ENCODE data around the gene PIAS1. TPM values are rescaled to one million over a fixed set of nuclear protein-coding genes. Genes with fewer than 3 reads are reported as not detected.

Gene PIAS1
- total RNA-seq, 2 donors from 2014 or later, result 31.3 to 42.7 TPM

- ATAC-seq (replicated peaks), result no peak
- Mint-ChIP-seq H3K27me3 (no peaks in the 10 kb centered on the region), H3K9me3 (no peaks in the 10 kb centered on the region), H3K4me3 (no peak overlapping the region), H3K36me3 (ENCODE audit: low read depth) (peaks cover 40% of the 10 kb centered on the region), H3K27ac (no peak overlapping the region), H3K4me1 (peaks cover 14% of the 10 kb centered on the region)
Observed at GRCh38 chr15:68063606-68064005, 9.5 kb downstream of the PIAS1 start.

DNA sequence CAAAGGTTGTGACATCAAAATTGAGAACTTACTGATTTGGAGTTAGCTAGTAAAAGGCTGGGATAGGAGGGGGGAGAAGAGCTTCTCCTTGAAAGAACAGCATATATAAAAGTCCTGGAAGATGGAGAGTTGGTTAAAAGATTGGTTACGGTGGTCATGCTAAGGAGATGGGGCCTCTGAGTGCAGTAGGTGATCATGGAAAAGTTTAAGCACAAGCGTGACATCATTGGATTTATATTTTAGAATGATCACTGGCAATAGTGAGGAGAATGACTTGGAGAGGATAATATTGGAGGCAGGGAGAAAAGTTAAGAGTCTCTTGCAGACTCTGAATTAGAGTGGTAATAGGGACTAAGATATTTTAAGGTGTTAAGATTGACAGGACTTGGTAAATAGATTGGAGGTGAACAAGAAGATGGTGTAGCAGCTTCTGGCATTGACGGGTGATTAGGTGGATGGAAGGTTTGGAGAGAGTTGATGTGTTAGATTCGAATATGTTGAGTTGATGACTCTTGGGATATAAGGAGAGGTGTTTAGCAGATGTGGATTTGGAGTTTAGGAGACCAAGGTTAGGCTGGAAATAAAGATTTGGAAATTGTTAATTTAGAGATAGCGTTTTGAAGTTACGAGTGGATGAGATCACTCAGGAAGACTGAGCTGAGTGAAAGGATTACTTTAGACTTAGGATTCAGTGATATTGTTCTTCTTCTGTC, 19.6 kb downstream of the PIAS1 start:
- Mint-ChIP-seq H3K27ac (no peak overlapping the region), H3K4me1 (peaks cover 34% of the 10 kb centered on the region), H3K27me3 (no peaks in the 10 kb centered on the region)

DNA sequence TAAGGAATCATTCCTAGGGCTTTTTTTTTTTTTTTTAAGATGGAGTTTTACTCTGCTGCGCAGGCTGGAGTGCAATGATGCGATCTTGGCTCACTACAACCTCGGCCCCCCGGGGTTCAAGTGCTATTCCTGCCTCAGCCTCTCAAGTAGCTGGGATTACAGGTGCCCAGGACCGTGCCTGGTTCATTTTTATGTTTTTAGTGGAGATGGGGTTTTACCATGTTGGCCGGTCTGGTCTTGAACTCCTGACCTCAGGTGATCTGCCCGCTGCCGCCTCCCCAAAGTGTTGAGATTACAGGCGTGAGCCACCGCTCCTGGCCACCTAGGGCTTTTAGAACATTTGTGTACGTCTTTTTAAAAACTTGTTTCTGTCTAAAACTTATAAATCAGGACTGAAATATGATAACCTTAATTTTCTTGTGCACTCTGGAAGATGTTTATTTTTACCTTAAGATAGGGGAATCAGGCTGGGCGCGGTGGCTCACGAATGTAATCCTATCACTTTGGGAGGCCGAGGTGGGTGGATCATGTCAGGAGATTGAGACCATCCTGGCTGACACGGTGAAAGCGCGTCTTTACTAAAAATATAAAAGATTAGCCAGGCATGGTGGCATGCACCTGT, 21.8 kb downstream of the PIAS1 start:
- Mint-ChIP-seq H3K9me3 (no peaks in the 10 kb centered on the region), H3K4me3 (no peak overlapping the region), H3K36me3 (ENCODE audit: low read depth) (no peaks in the 10 kb centered on the region), H3K4me1 (peaks cover 30% of the 10 kb centered on the region), H3K27me3 (no peaks in the 10 kb centered on the region), H3K27ac (no peak overlapping the region)
- no peak for ATAC-seq (replicated peaks)

More for the DNA sequence above, 19.6 kb downstream of the PIAS1 start:
- H3K36me3 Mint-ChIP-seq (ENCODE audit: low read depth), result no peaks in the 10 kb centered on the region
- H3K4me3 Mint-ChIP-seq, result no peak overlapping the region
- no peaks in the 10 kb centered on the region for H3K9me3 Mint-ChIP-seq
- no peak for ATAC-seq (replicated peaks)

DNA sequence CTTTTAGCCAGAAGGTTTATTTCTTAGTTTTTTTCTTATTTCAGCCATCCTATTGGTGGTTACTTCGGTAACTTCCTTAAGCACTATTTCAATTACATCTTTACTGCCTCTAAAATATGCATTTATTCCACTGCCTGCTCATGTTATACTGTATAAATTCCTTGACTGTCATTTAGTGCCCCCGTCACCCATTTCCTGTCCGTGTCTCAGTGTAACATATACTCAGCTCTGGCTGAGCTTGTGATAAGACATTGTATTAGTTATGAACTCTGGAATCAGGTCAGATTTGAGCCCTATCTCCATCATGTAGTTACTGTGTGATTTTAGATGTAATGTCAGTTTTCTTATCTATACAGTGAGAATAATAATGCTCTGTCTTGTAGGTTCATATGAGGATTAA, 24.2 kb downstream of the PIAS1 start:
- Mint-ChIP-seq H3K27ac (no peak overlapping the region), H3K9me3 (no peaks in the 10 kb centered on the region), H3K27me3 (no peaks in the 10 kb centered on the region), H3K4me1 (peaks cover 50% of the 10 kb centered on the region), H3K4me3 (no peak overlapping the region), H3K36me3 (ENCODE audit: low read depth) (no peaks in the 10 kb centered on the region)
- no peak for ATAC-seq (replicated peaks)

DNA sequence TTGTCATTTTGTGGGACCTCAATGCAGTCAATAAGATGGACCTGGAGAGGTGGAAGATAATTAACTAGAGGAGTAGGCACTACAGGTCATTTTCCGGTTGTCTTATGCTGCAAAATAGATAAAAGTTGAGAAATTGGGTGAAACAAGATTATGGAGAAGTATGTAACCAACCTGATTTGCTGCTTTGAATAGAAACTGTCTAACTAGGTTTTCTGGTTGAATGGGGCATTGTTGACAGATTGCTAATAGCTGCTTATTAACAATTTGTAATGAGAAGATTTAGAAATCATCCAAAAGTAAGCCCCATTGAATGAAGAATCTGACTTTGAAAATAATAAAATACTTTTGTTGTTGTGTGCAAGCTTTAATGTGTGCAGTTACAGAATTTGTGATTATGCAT, 26.2 kb downstream of the PIAS1 start:
- H3K9me3 Mint-ChIP-seq, result no peaks in the 10 kb centered on the region
- H3K4me3 Mint-ChIP-seq, result no peak overlapping the region
- H3K36me3 Mint-ChIP-seq (ENCODE audit: low read depth), result no peaks in the 10 kb centered on the region
- no peak overlapping the region for H3K27ac Mint-ChIP-seq
- H3K27me3 Mint-ChIP-seq, result no peaks in the 10 kb centered on the region
- H3K4me1 Mint-ChIP-seq, result peaks cover 48% of the 10 kb centered on the region
- no peak for ATAC-seq (replicated peaks)

DNA sequence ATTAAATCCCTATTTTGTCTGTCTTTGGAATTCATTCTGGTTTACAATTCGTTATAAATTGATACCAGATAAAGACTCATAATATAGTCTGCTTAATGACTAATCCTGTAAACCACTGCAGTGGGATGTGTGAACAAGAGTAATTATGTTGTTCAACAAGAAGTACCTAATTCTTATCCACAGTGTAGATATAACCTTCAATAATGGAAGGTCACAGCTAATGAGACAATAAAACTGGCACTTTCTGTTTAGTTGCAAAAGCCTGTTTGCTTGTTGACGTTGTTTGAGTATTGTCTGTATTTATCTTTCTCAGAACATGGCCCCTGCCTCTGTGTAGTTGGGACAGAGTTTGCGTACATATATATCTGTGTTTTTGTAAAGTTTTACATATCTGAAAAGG, 26.7 kb downstream of the PIAS1 start:
- H3K4me1 Mint-ChIP-seq, result peaks cover 48% of the 10 kb centered on the region
- H3K36me3 Mint-ChIP-seq (ENCODE audit: low read depth), result no peaks in the 10 kb centered on the region
- no peak overlapping the region for H3K4me3 Mint-ChIP-seq
- no peaks in the 10 kb centered on the region for H3K27me3 Mint-ChIP-seq
- ATAC-seq (replicated peaks), result peak; percentile 64
- no peaks in the 10 kb centered on the region for H3K9me3 Mint-ChIP-seq
- H3K27ac Mint-ChIP-seq, result no peak overlapping the region

DNA sequence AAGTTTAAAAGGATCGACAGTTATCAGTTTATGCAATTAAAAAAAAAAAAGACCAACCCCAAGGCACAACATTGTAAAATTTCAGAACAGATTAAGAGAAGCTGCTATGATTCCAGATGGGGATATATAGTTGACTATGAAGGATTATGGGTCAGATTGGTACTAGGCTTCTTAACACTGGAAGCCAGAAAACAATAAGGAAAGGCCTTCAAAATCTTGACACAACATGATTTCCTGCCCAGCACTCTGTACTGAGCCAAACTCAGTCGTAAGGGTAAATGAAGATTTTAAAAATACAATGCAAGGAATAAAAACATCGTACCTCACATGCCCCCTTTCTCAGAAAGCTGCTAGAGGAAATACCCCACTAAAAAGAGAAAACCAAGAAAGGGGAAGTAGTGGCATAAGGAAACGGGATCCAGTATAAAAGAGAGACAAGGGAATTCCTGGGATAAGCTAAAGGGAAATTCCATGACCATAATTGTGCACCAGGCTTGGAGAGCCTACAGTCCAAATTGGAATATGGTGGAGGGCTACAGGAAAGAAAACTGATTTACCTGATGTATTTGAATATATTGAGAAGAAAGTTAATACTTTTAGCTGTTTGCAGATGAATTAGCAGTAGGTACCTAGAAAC, 27.9 kb downstream of the PIAS1 start:
- no peaks in the 10 kb centered on the region for H3K9me3 Mint-ChIP-seq
- H3K27ac Mint-ChIP-seq, result no peak overlapping the region
- H3K4me1 Mint-ChIP-seq, result peaks cover 46% of the 10 kb centered on the region
- no peak for ATAC-seq (replicated peaks)
- H3K27me3 Mint-ChIP-seq, result no peaks in the 10 kb centered on the region
- peaks cover 9% of the 10 kb centered on the region for H3K36me3 Mint-ChIP-seq (ENCODE audit: low read depth)
- no peak overlapping the region for H3K4me3 Mint-ChIP-seq

GRCh38 chr15:68082735-68083134, 28.6 kb downstream of the PIAS1 start:
- Mint-ChIP-seq H3K27me3 (no peaks in the 10 kb centered on the region), H3K4me1 (peaks cover 46% of the 10 kb centered on the region), H3K36me3 (ENCODE audit: low read depth) (peaks cover 17% of the 10 kb centered on the region), H3K27ac (no peak overlapping the region), H3K4me3 (no peak overlapping the region), H3K9me3 (no peaks in the 10 kb centered on the region)
- no peak for ATAC-seq (replicated peaks)

DNA sequence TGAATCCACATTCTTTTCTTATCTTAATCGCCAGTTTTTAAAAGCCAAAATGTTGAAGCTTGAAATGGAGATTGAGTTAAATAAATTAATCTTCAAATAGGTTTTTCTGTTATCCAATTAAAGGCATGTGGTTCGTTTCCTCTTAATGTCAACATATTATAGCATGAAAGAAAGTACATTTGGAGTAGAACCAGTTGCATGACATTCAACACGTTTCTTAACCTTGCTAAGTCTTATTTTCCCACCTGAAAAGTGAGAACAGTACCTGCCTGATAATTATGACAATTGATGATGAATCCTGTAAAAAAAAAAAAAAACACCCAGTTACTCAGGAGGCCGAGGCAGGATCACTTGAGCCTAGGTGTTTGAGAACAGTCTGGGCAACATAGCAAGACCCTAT, 29.3 kb downstream of the PIAS1 start:
- Mint-ChIP-seq H3K9me3 (no peaks in the 10 kb centered on the region), H3K27ac (no peak overlapping the region), H3K36me3 (ENCODE audit: low read depth) (peaks cover 24% of the 10 kb centered on the region), H3K4me3 (no peak overlapping the region), H3K27me3 (no peaks in the 10 kb centered on the region), H3K4me1 (peaks cover 41% of the 10 kb centered on the region)
- no peak for ATAC-seq (replicated peaks)

DNA sequence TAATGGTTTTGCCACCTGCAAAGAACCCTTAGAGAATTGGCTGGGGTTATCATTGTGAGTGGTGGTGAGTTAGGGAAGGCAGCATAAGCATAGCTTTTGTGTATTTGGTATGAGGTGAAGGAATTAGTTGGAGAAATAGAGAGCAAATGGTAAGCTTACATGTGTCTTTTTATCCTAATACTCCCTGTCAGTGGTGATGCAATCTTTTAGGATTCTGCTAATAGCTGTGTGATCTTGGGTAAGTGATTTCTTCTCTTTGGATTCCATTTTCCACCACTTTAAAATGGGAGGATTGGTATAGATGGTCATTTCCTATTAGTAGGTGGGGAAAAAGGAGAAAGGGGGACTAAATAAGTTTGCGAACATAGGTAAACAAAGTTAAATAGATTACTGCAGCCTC, 30.9 kb downstream of the PIAS1 start:
- peaks cover 36% of the 10 kb centered on the region for H3K36me3 Mint-ChIP-seq (ENCODE audit: low read depth)
- H3K27ac Mint-ChIP-seq, result no peak overlapping the region
- no peaks in the 10 kb centered on the region for H3K27me3 Mint-ChIP-seq
- H3K9me3 Mint-ChIP-seq, result no peaks in the 10 kb centered on the region
- H3K4me3 Mint-ChIP-seq, result no peak overlapping the region
- ATAC-seq (replicated peaks), result no peak
- peaks cover 37% of the 10 kb centered on the region for H3K4me1 Mint-ChIP-seq

DNA sequence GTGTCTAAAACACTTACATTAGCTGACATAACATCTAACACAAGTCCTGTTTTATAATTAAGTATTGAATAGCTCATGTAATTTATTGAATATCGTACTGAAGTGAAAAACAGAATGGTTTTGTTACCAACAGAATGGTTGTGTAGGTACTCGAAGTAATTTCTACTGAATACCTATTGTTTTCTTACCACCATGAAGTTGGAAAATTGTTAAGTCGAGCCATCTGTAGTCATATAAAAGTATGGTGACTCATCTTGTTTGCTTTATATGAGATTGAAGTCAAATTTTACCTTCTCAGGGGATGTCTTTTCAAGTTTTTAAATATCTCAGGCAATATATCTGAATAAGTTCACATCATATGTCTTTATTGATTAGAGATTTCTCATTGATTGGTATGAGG, 37.6 kb downstream of the PIAS1 start:
- Mint-ChIP-seq H3K4me1 (peaks cover 7% of the 10 kb centered on the region), H3K36me3 (ENCODE audit: low read depth) (peaks cover 78% of the 10 kb centered on the region), H3K9me3 (no peaks in the 10 kb centered on the region), H3K27ac (no peak overlapping the region), H3K4me3 (no peak overlapping the region), H3K27me3 (no peaks in the 10 kb centered on the region)
- ATAC-seq (replicated peaks), result no peak

DNA sequence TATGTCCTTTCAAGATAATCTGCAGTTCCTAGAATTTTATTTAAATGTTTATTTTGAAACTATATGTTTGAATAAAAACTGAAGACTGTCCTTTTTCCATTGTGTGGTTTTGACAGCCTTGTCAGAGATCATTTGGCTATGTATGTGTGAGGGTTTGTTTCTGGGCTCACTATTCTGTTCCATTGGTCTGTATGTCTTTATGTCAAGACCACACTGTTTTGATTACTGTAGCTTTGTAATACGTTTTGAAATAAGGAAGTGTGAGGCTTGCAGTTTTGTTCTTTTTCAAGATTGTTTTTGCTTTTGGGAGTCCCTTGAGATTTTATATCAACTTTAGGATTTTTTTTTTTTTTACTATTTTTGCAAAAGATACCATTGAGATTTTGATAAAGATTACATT, 42.0 kb downstream of the PIAS1 start:
- H3K4me3 Mint-ChIP-seq, result no peak overlapping the region
- peaks cover 76% of the 10 kb centered on the region for H3K36me3 Mint-ChIP-seq (ENCODE audit: low read depth)
- peaks cover 19% of the 10 kb centered on the region for H3K4me1 Mint-ChIP-seq
- ATAC-seq (replicated peaks), result no peak
- no peaks in the 10 kb centered on the region for H3K27me3 Mint-ChIP-seq
- no peak overlapping the region for H3K27ac Mint-ChIP-seq
- no peaks in the 10 kb centered on the region for H3K9me3 Mint-ChIP-seq

- no peak overlapping the region for H3K27ac Mint-ChIP-seq
- no peak for ATAC-seq (replicated peaks)
- no peaks in the 10 kb centered on the region for H3K27me3 Mint-ChIP-seq
- peaks cover 82% of the 10 kb centered on the region for H3K36me3 Mint-ChIP-seq (ENCODE audit: low read depth)
- H3K4me3 Mint-ChIP-seq, result no peak overlapping the region
- peaks cover 24% of the 10 kb centered on the region for H3K4me1 Mint-ChIP-seq
- H3K9me3 Mint-ChIP-seq, result no peaks in the 10 kb centered on the region
Observed at GRCh38 chr15:68097029-68097428, 42.9 kb downstream of the PIAS1 start.

GRCh38 chr15:68098465-68098864, 44.4 kb downstream of the PIAS1 start:
- Mint-ChIP-seq H3K27me3 (no peaks in the 10 kb centered on the region), H3K4me3 (no peak overlapping the region), H3K9me3 (peaks cover 3% of the 10 kb centered on the region), H3K36me3 (ENCODE audit: low read depth) (peaks cover 82% of the 10 kb centered on the region), H3K27ac (no peak overlapping the region), H3K4me1 (peaks cover 24% of the 10 kb centered on the region)
- ATAC-seq (replicated peaks), result no peak

DNA sequence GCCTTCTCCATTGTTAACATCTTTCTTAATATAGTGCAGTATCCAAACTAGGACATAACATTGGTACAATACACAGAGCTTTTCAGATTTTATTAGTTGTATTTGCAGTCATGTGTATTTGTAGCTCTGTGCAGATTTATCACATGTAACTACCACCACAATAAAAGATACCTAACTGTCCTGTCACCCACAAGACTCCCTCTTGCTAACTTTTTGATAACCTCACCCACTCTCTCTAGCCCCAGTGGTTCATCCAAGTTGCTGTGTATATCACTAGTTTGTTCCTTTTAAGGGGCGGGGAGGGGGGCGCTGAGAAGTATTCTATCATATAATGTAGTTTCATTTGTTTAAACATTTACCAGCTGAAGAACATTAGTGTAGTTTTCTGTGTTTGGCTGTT, 46.1 kb downstream of the PIAS1 start:
- ATAC-seq (replicated peaks), result no peak
- peaks cover 5% of the 10 kb centered on the region for H3K9me3 Mint-ChIP-seq

More for the DNA sequence above, 46.1 kb downstream of the PIAS1 start:
- Mint-ChIP-seq H3K4me1 (peaks cover 20% of the 10 kb centered on the region), H3K4me3 (no peak overlapping the region), H3K27ac (no peak overlapping the region), H3K36me3 (ENCODE audit: low read depth) (peaks cover 77% of the 10 kb centered on the region), H3K27me3 (no peaks in the 10 kb centered on the region)

All from activated T-helper 17 cell treated with anti-CD3 and anti-CD28 coated beads, Interleukin-2, amount 50 U/mL, for 72 hours (primary cell).